ENCODE measurements around the gene TUT4.

TUT4 gene

GRCh38 chr1:52386458-52386857 is 166.4 kb downstream of the TUT4 start:
- TF ChIP-seq CEBPB (IDR thresholded peaks at IDR 0.05) (no peak), REST (IDR thresholded peaks at IDR 0.05; ENCODE audit: low read depth) (no peak), USF1 (IDR thresholded peaks at IDR 0.05) (no peak), NFIC (IDR thresholded peaks at IDR 0.05) (no peak), EP300 (IDR thresholded peaks at IDR 0.05; ENCODE audit: borderline replicate concordance) (no peak), FOXM1 (IDR thresholded peaks at IDR 0.05; ENCODE audit: borderline replicate concordance, low read depth) (no peak), TEAD4 (IDR thresholded peaks at IDR 0.05) (no peak), TCF12 (IDR thresholded peaks at IDR 0.05; ENCODE audit: low read depth) (no peak), EGR1 (IDR thresholded peaks at IDR 0.05) (no peak), CREB1 (IDR thresholded peaks at IDR 0.05; ENCODE audit: low read depth) (no peak), TAF1 (IDR thresholded peaks at IDR 0.05; ENCODE audit: low read depth) (no peak), RAD21 (IDR thresholded peaks at IDR 0.05; ENCODE audit: low read depth) (no peak), MAX (IDR thresholded peaks at IDR 0.05) (no peak), ZBTB7A (IDR thresholded peaks at IDR 0.05; ENCODE audit: low read depth) (no peak), YY1 (IDR thresholded peaks at IDR 0.05; ENCODE audit: low read depth) (no peak)

GRCh38 chr1:52385376-52385775 is 167.5 kb downstream of the TUT4 start:
- TF ChIP-seq CREB1 (IDR thresholded peaks at IDR 0.05; ENCODE audit: low read depth) (no peak), TEAD4 (IDR thresholded peaks at IDR 0.05) (no peak), MAX (IDR thresholded peaks at IDR 0.05) (no peak), EP300 (IDR thresholded peaks at IDR 0.05; ENCODE audit: borderline replicate concordance) (no peak), TAF1 (IDR thresholded peaks at IDR 0.05; ENCODE audit: low read depth) (no peak), CEBPB (IDR thresholded peaks at IDR 0.05) (no peak), USF1 (IDR thresholded peaks at IDR 0.05) (no peak), NFIC (IDR thresholded peaks at IDR 0.05) (no peak), EGR1 (IDR thresholded peaks at IDR 0.05) (no peak), FOXM1 (IDR thresholded peaks at IDR 0.05; ENCODE audit: borderline replicate concordance, low read depth) (no peak), YY1 (IDR thresholded peaks at IDR 0.05; ENCODE audit: low read depth) (no peak), REST (IDR thresholded peaks at IDR 0.05; ENCODE audit: low read depth) (no peak)
